Left hindlimb (tissue), 1 donor: ENCODE data around the gene SERPINA10.
"Not testable (repeated sequence)": the region's sequence is repeated elsewhere in the genome, so short reads cannot be mapped to it uniquely, and the experiment has no call there.

Source experiments
- DNase-seq: peaks from one replicate; pipeline ENCODE4 v3.0.0-alpha.2; 2018

SERPINA10 gene

DNA sequence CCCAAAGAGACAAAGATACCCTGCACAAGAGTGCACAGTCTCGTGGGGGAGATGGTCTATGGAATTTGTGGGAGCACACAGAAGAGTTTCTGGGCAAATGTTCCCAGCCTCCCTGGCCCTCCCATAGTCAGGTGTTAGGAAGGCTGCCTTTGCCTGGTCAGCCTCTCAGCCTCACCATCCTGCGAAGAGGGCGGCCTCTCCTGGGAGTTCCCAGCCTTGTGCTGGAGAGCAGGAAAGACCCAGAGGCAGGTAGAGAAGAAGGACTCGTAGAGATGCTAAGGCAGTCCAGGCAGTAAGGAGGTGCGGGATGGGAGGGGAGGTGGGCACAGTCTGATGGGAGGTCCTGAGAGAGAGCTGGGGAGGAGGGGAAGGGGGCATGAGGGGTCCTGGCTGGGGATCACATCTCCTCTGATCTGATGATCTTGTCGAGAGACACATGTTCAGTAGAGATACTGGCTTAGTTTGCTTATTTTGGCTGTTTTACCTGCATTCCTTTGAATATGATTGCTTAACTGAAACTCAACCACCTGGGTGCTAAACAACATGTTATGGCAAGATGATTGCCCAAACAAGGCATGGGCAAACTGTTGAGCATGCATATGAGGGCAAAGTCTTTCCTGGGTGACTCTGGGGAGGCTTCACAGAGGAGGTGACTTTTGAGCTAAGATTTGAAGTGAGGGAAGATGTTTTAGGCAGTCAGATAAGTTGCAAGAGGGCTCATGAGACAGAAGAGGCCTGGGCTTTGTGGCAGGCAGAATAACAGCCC, 19.6 kb upstream of the SERPINA10 start:
- no peak for DNase-seq

DNA sequence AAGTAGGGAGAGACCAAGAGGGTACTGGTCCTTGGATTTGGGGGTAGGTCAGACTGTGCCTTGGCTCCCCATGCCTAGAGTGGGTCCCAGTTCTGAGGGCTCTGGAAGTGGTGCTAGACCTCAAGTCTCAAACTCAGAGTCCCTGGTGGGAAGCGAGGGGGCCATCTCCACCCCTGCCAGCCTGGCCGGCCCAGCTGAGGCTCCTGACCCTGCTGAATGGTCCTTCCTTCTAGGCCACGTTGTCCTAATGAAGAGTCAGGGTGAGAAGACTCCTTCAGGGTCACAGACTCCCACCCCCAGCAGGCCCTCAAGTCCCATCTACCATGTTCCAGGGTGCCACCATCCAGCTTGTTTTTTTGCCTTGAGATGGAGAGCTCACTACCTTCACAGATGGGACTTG, 17.2 kb upstream of the SERPINA10 start:
- no peak for DNase-seq

DNA sequence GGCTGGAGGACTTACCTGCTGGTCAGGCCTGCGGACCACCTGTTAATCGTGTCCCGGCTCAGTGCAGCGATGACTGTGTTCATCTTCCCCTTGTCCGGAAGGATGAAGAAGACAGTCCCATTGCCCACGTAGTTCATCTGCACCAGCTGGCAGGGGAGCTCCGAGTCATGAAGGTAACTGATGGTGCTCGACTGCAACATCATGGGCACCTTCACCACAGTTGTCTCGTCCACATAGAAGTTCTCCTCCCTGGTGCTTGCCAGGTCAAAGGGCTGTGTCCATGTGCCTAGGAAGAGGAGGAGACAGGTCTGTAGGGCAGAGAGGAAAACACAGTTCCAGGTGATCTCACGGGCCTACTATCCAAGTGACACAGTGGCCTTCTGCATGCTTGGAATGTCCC, 16.7 kb upstream of the SERPINA10 start:
- DNase-seq, result no peak

DNA sequence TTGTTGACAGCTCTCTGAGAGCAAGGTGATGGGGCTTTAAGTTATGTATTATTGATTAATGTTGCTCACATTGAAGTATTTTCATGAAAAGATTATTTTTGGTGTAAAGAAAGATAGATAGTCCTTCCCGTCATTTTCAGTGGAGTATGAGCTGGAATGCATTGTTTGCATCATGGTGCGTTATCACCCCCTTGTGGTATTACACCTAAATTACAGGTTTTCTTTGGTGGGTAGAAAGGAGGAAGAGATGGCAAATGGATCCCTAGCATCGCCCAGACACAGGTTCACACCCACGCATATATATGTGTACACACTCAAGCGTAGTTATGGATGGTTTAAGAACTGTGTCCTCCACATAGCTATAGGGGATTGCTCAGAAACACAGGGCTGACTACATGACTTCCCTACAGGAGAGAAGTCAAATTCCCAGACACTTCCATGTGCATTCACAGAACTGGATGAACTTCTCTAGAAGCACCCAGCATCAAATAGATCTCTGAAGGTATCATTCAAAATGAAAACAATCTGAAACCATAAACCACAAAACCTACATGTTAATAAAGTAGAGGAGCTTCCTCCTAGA, 14.4 kb upstream of the SERPINA10 start:
- DNase-seq, result no peak

- DNase-seq, result no peak
These were observed 13.2 kb upstream of the SERPINA10 start for GRCh38 chr14:94306047-94306978.

- DNase-seq, result no peak
These were observed 12.6 kb upstream of the SERPINA10 start for GRCh38 chr14:94305620-94306019.

DNA sequence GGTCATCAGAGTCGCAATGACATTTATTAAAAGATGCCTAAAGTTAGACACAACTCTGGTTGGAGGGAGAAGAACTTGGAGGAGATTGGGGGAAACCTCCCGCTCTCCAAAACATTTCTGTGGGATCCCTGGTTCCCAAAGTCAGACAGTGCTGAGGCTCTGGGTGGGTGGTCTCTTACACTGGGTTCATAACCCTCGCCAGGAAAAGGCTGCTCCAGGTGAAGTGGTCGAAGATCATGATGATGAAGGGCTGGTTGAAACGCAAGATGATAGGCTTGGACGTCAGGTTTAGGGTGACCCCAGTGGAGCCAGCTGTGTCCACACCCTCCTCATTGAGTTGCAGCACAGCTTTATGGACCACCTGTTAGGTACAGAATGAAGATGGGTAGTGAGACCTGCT, 11.2 kb upstream of the SERPINA10 start:
- no peak for DNase-seq

GRCh38 chr14:94303111-94303510, 10.0 kb upstream of the SERPINA10 start:
- DNase-seq, result no peak

DNA sequence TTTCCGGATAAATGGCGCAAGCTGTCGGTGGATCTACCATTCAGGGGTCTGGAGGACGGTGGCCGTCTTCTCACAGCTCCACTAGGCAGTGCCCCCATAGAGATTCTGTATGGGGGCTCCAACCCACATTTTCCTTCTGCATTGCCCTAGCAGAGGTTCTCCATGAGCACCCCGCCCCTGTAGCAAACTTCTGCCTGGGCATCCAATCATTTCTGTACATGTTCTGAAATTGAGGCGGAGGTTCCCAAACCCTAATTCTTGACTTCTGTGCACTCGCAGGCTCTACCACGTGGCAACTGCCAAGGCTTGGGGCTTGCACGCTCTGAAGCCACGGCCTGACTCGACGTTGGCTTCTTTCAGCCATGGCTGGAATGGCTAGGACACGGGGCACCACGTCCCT, 5.1 kb upstream of the SERPINA10 start:
- no peak for DNase-seq

GRCh38 chr14:94296181-94296545, 3.1 kb upstream of the SERPINA10 start:
- not testable (repeated sequence) for DNase-seq

GRCh38 chr14:94295360-94296180, 2.5 kb upstream of the SERPINA10 start:
- DNase-seq, result no peak

DNA sequence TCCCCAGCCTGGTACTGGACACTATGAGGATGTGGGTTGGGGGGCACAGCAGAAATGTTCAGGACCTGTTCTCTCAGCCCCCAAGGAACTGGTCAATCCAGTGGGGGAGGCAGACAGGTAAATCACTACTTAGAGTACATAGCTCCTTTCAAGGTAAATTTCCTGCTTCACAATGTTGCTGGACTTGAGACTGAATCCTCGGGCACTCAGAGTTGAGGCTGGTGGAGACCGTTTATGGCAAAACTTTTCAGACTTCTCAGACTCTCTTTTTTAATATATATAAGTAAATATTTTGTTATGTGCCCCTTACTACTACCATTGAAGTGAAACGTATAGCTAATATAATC, 483 bp upstream of the SERPINA10 start:
- DNase-seq, result no peak

DNA sequence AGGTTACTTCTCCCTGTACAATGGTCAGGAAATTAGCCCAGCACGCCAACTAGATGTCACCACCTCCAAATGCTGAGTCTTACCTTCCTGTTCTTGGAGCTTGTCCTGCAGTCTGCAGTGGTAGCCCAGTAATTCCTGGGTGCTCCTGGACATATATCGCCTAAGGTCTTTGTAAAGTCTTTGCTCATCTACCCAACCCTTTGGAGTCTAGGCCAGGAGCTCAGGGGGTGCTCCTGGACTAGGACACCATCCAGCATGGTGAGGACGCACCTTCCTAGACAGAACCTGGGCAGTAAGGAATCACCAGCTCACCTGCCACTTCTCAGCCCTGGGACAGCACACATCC, 569 bp downstream of the SERPINA10 start:
- DNase-seq, result no peak

- DNase-seq, result no peak
These were observed 1.1 kb downstream of the SERPINA10 start for GRCh38 chr14:94291906-94292525.

GRCh38 chr14:94291159-94291905, 1.7 kb downstream of the SERPINA10 start:
- DNase-seq, result no peak

DNA sequence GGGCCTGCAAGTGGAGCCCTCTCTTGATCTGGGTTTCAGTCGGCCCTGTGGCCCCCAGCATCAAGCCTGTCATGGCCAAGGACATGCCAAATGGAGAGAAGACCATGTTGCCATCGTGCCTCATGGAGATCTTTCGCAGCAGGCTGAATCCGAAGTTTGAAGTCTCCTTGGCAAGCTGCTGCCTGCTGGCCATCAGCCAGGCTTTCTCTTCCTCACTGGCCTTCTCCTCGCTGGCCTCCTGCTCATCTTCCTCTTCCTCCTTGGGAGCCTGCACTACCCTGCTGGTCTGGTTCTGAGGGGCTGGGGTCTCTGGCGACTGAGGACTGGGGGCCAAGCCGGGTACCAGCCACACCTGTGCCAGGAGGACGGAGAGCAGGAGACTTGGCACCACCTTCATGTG, 2.9 kb downstream of the SERPINA10 start:
- no peak for DNase-seq

DNA sequence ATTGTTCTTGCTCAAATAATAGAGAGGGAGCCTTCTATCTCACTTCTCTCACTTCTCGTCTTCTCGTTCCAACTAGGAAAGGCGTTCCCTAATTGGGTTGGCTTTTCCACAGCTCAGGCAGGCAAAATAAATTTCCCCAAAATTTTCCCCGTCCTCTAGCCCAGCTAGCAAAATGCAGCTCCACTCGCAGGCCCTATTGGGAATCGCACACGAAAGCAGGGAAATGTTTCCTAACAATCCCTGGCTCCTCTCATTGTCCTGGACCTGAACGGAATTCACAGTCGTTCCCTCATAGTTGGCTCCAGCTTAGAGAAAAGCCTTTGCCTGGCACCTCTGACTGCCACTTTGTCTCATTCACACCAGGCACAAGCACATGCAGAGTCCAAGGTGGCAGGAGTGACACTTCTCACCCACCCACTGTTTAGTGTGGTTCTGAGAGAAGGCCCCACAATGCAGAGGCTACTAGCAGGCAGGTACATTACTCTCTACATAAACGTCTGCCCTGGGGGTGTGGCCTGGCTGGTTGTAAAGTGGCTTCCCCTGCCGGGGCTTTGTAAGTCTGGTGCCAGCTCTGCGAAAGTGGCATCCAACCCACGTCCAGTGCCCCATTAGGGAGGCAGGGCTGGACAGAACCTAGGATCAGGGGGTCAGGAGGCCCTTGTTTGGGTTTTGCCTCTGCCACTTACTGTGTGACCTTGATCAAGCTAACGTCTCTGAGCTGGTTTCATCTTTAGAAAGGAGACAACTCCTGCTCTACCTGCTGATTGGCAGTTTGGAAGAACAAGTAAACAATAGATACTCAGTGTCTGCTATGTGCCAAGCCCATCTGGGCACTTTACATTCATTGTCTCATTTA, 4.2 kb downstream of the SERPINA10 start:
- no peak for DNase-seq

DNA sequence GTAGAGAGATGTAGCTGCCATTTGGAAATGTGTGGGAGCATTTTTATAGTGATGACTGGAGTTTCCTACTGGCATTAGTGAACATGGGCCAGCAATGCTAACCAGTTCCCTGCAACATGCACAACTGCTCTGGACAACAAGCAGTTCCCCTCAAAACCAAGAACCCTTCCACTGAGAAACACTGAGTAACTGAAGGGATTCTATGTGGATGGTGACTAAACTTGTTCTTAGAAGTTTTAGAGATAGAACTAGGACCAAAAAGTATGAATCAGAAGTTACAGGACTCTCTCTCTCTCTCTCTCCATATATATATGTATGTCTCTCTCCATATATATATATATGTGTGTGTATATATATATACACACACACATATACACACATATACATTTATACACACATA, 7.9 kb downstream of the SERPINA10 start:
- DNase-seq, result no peak

- DNase-seq, result no peak
These were observed 8.8 kb downstream of the SERPINA10 start for GRCh38 chr14:94284221-94284620.

DNA sequence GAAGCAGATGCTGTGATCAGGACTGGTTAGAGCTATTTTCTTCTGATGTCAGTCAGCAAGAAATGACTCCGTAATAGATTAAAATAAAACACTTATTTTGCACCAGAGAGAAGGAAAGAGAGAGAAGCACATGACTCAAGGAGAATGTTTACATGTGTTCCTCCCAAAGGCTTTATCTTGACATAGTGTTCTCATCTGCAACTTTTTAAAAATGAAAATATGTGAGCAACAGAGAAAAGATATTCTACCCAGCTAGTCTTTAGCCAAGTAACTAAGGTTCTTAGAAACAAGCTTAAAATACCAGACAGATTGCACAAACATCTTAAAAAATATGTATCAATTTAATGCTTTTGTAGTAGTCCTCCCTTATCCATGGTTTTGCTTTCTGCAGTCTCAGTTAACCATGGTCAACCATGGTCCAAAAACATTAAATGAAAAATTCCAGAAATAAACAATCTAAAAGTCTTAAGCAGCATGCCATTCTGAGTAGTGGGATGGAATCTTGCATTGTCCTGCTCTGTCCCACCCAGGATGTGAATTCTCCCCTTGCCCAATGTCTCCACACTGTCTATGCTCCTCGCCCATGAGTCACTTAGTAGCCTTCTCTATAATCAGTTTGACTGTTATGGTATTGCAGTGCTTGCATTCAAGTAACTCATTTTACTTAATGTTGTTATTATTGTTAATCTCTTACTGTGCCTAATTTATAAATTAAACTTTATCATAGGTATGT, 9.9 kb downstream of the SERPINA10 start:
- DNase-seq, result no peak
